ENCODE measurements around the gene PPP1R1A.
A peak's percentile ranks its signal among the peaks of the same experiment; 100 is the strongest.

The PPP1R1A gene

GRCh38 chr12:54565986-54566544 lies 22.4 kb downstream of the PPP1R1A start:
- TF ChIP-seq TAF1 (IDR thresholded peaks at IDR 0.05; ENCODE audit: low read depth, low read length) (no peak), POLR2AphosphoS5 (IDR thresholded peaks at IDR 0.05; ENCODE audit: low read depth, low read length) (no peak), SPI1 (IDR thresholded peaks at IDR 0.05; ENCODE audit: low read depth, low read length) (no peak), POU2F2 (IDR thresholded peaks at IDR 0.05; ENCODE audit: low read depth, low read length) (no peak), PAX5 (IDR thresholded peaks at IDR 0.05; ENCODE audit: insufficient read depth, low read length, severe bottlenecking) (no peak), POLR2A (IDR thresholded peaks at IDR 0.05; ENCODE audit: low read depth, low read length) (no peak)
- FAIRE-seq: no peak
- DNase-seq (ENCODE audit: insufficient read length, low spot score): no peak

GRCh38 chr12:54565310-54565985 lies 23.0 kb downstream of the PPP1R1A start:
- FAIRE-seq (no peak), DNase-seq (ENCODE audit: insufficient read length, low spot score) (no peak)
- TF ChIP-seq POLR2A (IDR thresholded peaks at IDR 0.05; ENCODE audit: low read depth, low read length) (no peak), POU2F2 (IDR thresholded peaks at IDR 0.05; ENCODE audit: low read depth, low read length) (no peak), SPI1 (IDR thresholded peaks at IDR 0.05; ENCODE audit: low read depth, low read length) (no peak), PAX5 (IDR thresholded peaks at IDR 0.05; ENCODE audit: insufficient read depth, low read length, severe bottlenecking) (no peak), POLR2AphosphoS5 (IDR thresholded peaks at IDR 0.05; ENCODE audit: low read depth, low read length) (no peak), TAF1 (IDR thresholded peaks at IDR 0.05; ENCODE audit: low read depth, low read length) (no peak)

- FAIRE-seq (no peak), DNase-seq (ENCODE audit: insufficient read length, low spot score) (no peak)
- TF ChIP-seq POU2F2 (IDR thresholded peaks at IDR 0.05; ENCODE audit: low read depth, low read length): peak; percentile 77; the same call in 1 of the 2 replicates
- no peak for TF ChIP-seq SPI1 (IDR thresholded peaks at IDR 0.05; ENCODE audit: low read depth, low read length)
Measured at GRCh38 chr12:54564768-54565167, 23.7 kb downstream of the PPP1R1A start.

- FAIRE-seq: no peak
- no peak for DNase-seq (ENCODE audit: insufficient read length, low spot score)
- TF ChIP-seq TAF1 (IDR thresholded peaks at IDR 0.05; ENCODE audit: low read depth, low read length): no peak
- TF ChIP-seq POLR2A (IDR thresholded peaks at IDR 0.05; ENCODE audit: low read depth, low read length): no peak
- TF ChIP-seq POU2F2 (IDR thresholded peaks at IDR 0.05; ENCODE audit: low read depth, low read length): no peak
- no peak for TF ChIP-seq POLR2AphosphoS5 (IDR thresholded peaks at IDR 0.05; ENCODE audit: low read depth, low read length)
- TF ChIP-seq PAX5 (IDR thresholded peaks at IDR 0.05; ENCODE audit: insufficient read depth, low read length, severe bottlenecking): no peak
- no peak for TF ChIP-seq SPI1 (IDR thresholded peaks at IDR 0.05; ENCODE audit: low read depth, low read length)
Measured at GRCh38 chr12:54563787-54564186, 24.7 kb downstream of the PPP1R1A start.

GRCh38 chr12:54562750-54563356 lies 25.6 kb downstream of the PPP1R1A start:
- no peak for FAIRE-seq
- no peak for DNase-seq (ENCODE audit: insufficient read length, low spot score)
- TF ChIP-seq POLR2AphosphoS5 (IDR thresholded peaks at IDR 0.05; ENCODE audit: low read depth, low read length) (no peak), PAX5 (IDR thresholded peaks at IDR 0.05; ENCODE audit: insufficient read depth, low read length, severe bottlenecking) (no peak), POU2F2 (IDR thresholded peaks at IDR 0.05; ENCODE audit: low read depth, low read length) (no peak), TAF1 (IDR thresholded peaks at IDR 0.05; ENCODE audit: low read depth, low read length) (no peak), POLR2A (IDR thresholded peaks at IDR 0.05; ENCODE audit: low read depth, low read length) (no peak), SPI1 (IDR thresholded peaks at IDR 0.05; ENCODE audit: low read depth, low read length) (no peak)

GRCh38 chr12:54561164-54561563 lies 27.3 kb downstream of the PPP1R1A start:
- DNase-seq (ENCODE audit: insufficient read length, low spot score) (no peak), FAIRE-seq (no peak)
- TF ChIP-seq POLR2AphosphoS5 (IDR thresholded peaks at IDR 0.05; ENCODE audit: low read depth, low read length) (no peak), POLR2A (IDR thresholded peaks at IDR 0.05; ENCODE audit: low read depth, low read length) (no peak), TAF1 (IDR thresholded peaks at IDR 0.05; ENCODE audit: low read depth, low read length) (no peak), PAX5 (IDR thresholded peaks at IDR 0.05; ENCODE audit: insufficient read depth, low read length, severe bottlenecking) (no peak)

- TF ChIP-seq TAF1 (IDR thresholded peaks at IDR 0.05; ENCODE audit: low read depth, low read length) (no peak), POLR2A (IDR thresholded peaks at IDR 0.05; ENCODE audit: low read depth, low read length) (peak; percentile 71), SPI1 (IDR thresholded peaks at IDR 0.05; ENCODE audit: low read depth, low read length) (no peak), POLR2AphosphoS5 (IDR thresholded peaks at IDR 0.05; ENCODE audit: low read depth, low read length) (peak; percentile 59), PAX5 (IDR thresholded peaks at IDR 0.05; ENCODE audit: insufficient read depth, low read length, severe bottlenecking) (no peak)
- peak; percentile 88 for DNase-seq (ENCODE audit: insufficient read length, low spot score)
- peak; percentile 97 for FAIRE-seq
Measured at GRCh38 chr12:54560374-54560858, 28.0 kb downstream of the PPP1R1A start.

GRCh38 chr12:54558759-54559158 lies 29.7 kb downstream of the PPP1R1A start:
- DNase-seq (ENCODE audit: insufficient read length, low spot score) (no peak), FAIRE-seq (no peak)
- TF ChIP-seq TAF1 (IDR thresholded peaks at IDR 0.05; ENCODE audit: low read depth, low read length): no peak
- no peak for TF ChIP-seq PAX5 (IDR thresholded peaks at IDR 0.05; ENCODE audit: insufficient read depth, low read length, severe bottlenecking)
- TF ChIP-seq SPI1 (IDR thresholded peaks at IDR 0.05; ENCODE audit: low read depth, low read length): no peak
- no peak for TF ChIP-seq POLR2A (IDR thresholded peaks at IDR 0.05; ENCODE audit: low read depth, low read length)
- no peak for TF ChIP-seq POLR2AphosphoS5 (IDR thresholded peaks at IDR 0.05; ENCODE audit: low read depth, low read length)
- TF ChIP-seq POU2F2 (IDR thresholded peaks at IDR 0.05; ENCODE audit: low read depth, low read length): no peak

- DNase-seq (ENCODE audit: insufficient read length, low spot score) (no peak), FAIRE-seq (no peak)
- no peak for TF ChIP-seq TAF1 (IDR thresholded peaks at IDR 0.05; ENCODE audit: low read depth, low read length)
- no peak for TF ChIP-seq POU2F2 (IDR thresholded peaks at IDR 0.05; ENCODE audit: low read depth, low read length)
- no peak for TF ChIP-seq POLR2A (IDR thresholded peaks at IDR 0.05; ENCODE audit: low read depth, low read length)
- no peak for TF ChIP-seq SPI1 (IDR thresholded peaks at IDR 0.05; ENCODE audit: low read depth, low read length)
- TF ChIP-seq POLR2AphosphoS5 (IDR thresholded peaks at IDR 0.05; ENCODE audit: low read depth, low read length): no peak
- TF ChIP-seq PAX5 (IDR thresholded peaks at IDR 0.05; ENCODE audit: insufficient read depth, low read length, severe bottlenecking): no peak
Measured at GRCh38 chr12:54558311-54558710, 30.1 kb downstream of the PPP1R1A start.
